Left lung (tissue), 10 donors: ENCODE results near the gene RASGRF2. TPM values are rescaled to one million over a fixed set of nuclear protein-coding genes. Genes with fewer than 3 reads are reported as not detected.

ENCODE experiments used
- ATAC-seq: fragments of 200-7000 bp; cut with Tn5 transposase; one replicate; pipeline ENCODE4 v1.9.1; 2020; ENCODE audit warnings: moderate library complexity
- DNase-seq, 4 donors: peaks; one replicate each; pipeline ENCODE4 v3.0.0-alpha.2; 2013 to 2020
- H3K27ac ChIP-seq, 2 donors: fragments of 200-600 bp; sonication (generic) in 1 of 2; one replicate each; pipeline versions ENCODE4 v1.5.0 to v1.8.0; 2020 to 2021
- H3K27me3 ChIP-seq, 2 donors: fragments of 200-600 bp; sonication (generic) in 1 of 2; one replicate each; pipeline versions ENCODE4 v1.5.0 to v1.8.0; 2020 to 2021
- H3K36me3 ChIP-seq, 2 donors: fragments of 200-600 bp; sonication (generic) in 1 of 2; one replicate each; pipeline versions ENCODE4 v1.5.0 to v1.8.0; 2020 to 2021
- H3K4me1 ChIP-seq, 2 donors: fragments of 200-600 bp; one replicate each; pipeline ENCODE4 v1.8.0; 2021
- H3K4me3 ChIP-seq, 2 donors: fragments of 200-600 bp; sonication (generic) in 1 of 2; one replicate each; pipeline versions ENCODE4 v1.5.0 to v1.8.0; 2020 to 2021; ENCODE audit warnings: mild to moderate bottlenecking in 1 of 2
- H3K9me3 ChIP-seq, 2 donors: fragments of 200-600 bp; sonication (generic) in 1 of 2; one replicate each; pipeline versions ENCODE4 v1.5.0 to v1.8.0; 2020 to 2021
- intact Hi-C, 2 donors: fragments of 100-400 bp; cut with DNase I; formaldehyde crosslinking; loops; one replicate each; pipeline versions ENCODE4 v1.11.2 to v1.14.2; 2022
- polyA plus RNA-seq, 6 donors: library from polyadenylated mRNA; unstranded; fragments of 120-200 nt; gene quantifications; one replicate each; pipeline ENCODE4 v1.2.1, GENCODE V29; 2013; ENCODE audit not compliant: insufficient read length in 6 of 6
- total RNA-seq, 2 donors: library from RNA; stranded (reverse); fragmentation: NEBNext Ultra II Directional; extraction: Animal tissue kit (Norgen Biotek cat#: 25700); gene quantifications; one replicate each; pipeline ENCODE4 v1.2.1, GENCODE V29; 2021
- TF ChIP-seq, protein P1 (sequence below), 2 donors: fragments of 200-600 bp; sonication (generic) in 1 of 2; IDR thresholded peaks; one replicate each; pipeline versions ENCODE4 v1.5.0 to v1.8.0; 2021; ENCODE audit warnings: antibody characterized with exemption in 2 of 2
- donor health status: DM: no; HTN: yes; CAD: no.
- donor health status: DM: no; HTN: no; CAD: no.

The RASGRF2 gene
- total and polyA plus RNA-seq, 8 donors = 1.3 to 7.5 (median 2.8) TPM

DNA sequence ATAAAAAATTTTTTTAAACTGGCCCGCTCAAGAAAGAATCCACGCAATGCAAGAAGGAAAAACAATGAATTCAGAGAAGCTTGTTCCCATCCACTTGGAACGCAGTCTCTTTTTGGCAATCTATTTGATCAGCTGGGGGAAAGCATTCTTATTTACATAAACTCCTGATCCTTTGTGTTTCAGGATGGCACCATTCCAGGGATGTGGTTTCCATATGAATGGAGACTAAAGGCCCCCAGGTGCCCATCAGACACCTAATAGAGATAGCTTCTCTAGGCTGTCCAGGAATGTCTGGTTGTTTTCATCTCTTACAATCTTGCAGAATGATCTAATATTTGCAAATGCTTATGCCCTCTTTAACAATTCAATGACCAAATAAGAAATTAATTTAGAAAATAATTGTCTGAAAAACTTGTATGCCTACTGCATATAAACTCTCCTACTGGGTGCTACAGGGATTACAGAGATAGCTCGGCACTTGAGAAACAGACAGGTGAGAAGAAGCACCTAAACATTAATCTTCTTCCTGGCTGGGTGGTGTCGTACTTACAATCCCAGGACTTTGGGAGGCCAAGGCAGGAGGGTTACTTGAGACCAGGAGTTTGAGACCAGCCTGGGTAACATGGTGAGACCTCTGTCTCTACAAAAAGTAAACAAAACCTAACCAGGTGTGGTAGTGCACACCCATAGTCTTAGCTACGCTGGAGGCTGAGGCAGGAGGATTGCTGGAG, 3.0 kb upstream of the RASGRF2 start:
- H3K4me3 ChIP-seq = no peak overlapping the region
- H3K27me3 ChIP-seq = peaks cover 29 to 64% of the 10 kb centered on the region in 2 donors
- TF ChIP-seq, protein P1, sequence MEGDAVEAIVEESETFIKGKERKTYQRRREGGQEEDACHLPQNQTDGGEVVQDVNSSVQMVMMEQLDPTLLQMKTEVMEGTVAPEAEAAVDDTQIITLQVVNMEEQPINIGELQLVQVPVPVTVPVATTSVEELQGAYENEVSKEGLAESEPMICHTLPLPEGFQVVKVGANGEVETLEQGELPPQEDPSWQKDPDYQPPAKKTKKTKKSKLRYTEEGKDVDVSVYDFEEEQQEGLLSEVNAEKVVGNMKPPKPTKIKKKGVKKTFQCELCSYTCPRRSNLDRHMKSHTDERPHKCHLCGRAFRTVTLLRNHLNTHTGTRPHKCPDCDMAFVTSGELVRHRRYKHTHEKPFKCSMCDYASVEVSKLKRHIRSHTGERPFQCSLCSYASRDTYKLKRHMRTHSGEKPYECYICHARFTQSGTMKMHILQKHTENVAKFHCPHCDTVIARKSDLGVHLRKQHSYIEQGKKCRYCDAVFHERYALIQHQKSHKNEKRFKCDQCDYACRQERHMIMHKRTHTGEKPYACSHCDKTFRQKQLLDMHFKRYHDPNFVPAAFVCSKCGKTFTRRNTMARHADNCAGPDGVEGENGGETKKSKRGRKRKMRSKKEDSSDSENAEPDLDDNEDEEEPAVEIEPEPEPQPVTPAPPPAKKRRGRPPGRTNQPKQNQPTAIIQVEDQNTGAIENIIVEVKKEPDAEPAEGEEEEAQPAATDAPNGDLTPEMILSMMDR (IDR thresholded peaks at IDR 0.05) = no peak
- no peak for ATAC-seq
- H3K36me3 ChIP-seq = no peaks in the 10 kb centered on the region
- intact Hi-C loops = no loop called here
- no peak overlapping the region for H3K27ac ChIP-seq
- no peak for DNase-seq
- peaks cover 6 to 14% of the 10 kb centered on the region in 2 donors for H3K4me1 ChIP-seq
- H3K9me3 ChIP-seq = no peaks in the 10 kb centered on the region

DNA sequence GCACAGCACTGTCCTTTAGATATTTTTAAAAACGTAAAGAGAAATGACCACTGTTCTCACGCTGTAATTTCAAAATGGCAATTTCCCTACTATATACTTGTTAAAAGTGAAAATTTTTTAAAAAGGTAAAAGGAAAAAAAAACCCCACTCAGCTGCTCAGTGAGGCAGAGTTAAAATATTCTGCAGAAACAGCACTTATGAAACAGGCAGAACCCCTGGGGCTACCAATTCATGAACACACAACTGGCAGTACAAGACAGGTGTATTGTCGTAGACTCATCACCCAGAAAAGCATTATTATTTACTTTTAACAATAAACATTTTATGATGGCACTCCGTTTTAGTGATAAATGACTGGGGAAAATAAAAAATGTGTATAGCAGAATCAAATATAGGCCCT, 1.5 kb upstream of the RASGRF2 start:
- Histone ChIP-seq H3K27ac (no peak overlapping the region), H3K36me3 (no peaks in the 10 kb centered on the region), H3K9me3 (no peaks in the 10 kb centered on the region), H3K27me3 (peaks cover 35 to 78% of the 10 kb centered on the region in 2 donors), H3K4me1 (peaks cover 6 to 14% of the 10 kb centered on the region in 2 donors), H3K4me3 (no peak overlapping the region)
- intact Hi-C loops = no loop called here
- TF ChIP-seq, protein P1 (IDR thresholded peaks at IDR 0.05) = no peak
- DNase-seq (no peak), ATAC-seq (no peak)

GRCh38 chr5:80959138-80959537, 1.0 kb upstream of the RASGRF2 start:
- DNase-seq = no peak
- peaks cover 35 to 84% of the 10 kb centered on the region in 2 donors for H3K27me3 ChIP-seq
- H3K4me1 ChIP-seq = peaks cover 6 to 14% of the 10 kb centered on the region in 2 donors
- H3K27ac ChIP-seq = no peak overlapping the region
- no peaks in the 10 kb centered on the region for H3K36me3 ChIP-seq
- intact Hi-C loops = no loop called here
- TF ChIP-seq, protein P1 (IDR thresholded peaks at IDR 0.05) = no peak
- H3K4me3 ChIP-seq = no peak overlapping the region
- no peak for ATAC-seq
- no peaks in the 10 kb centered on the region for H3K9me3 ChIP-seq

- no peaks in the 10 kb centered on the region for H3K9me3 ChIP-seq
- H3K4me1 ChIP-seq = peaks cover 6 to 14% of the 10 kb centered on the region in 2 donors
- TF ChIP-seq, protein P1 (IDR thresholded peaks at IDR 0.05) = peak in 1 of 2 donors; percentile 17
- ATAC-seq = peak; percentile 68
- H3K27ac ChIP-seq = peak overlapping the region; percentile 72 to 76
- H3K27me3 ChIP-seq = peaks cover 44 to 100% of the 10 kb centered on the region in 2 donors
- intact Hi-C loops = no loop called here
- peak overlapping the region; percentile 45 to 48 for H3K4me3 ChIP-seq
- peak in 2 of 4 donors; percentile 37 to 76 for DNase-seq
- no peaks in the 10 kb centered on the region for H3K36me3 ChIP-seq
Observed at GRCh38 chr5:80960531-80961375, 590 bp downstream of the RASGRF2 start.
